CD4-positive, alpha-beta T cell (primary cell): ENCODE results near the gene OR7A5. TPM values are rescaled to one million over a fixed set of nuclear protein-coding genes. Genes with fewer than 3 reads are reported as not detected.

ENCODE experiments used
- ATAC-seq: fragments of 200-7000 bp; cut with Tn5 transposase; one replicate; pipeline ENCODE4 v1.10.0; 2022; ENCODE audit warnings: mild to moderate bottlenecking; ENCODE audit not compliant: poor library complexity
- CTCF ChIA-PET: fragments of 350-600 bp; sonication (Branson Sonifier 250); formaldehyde crosslinking; loops from one replicate; lab custom pipeline; 2021; ENCODE audit warnings: antibody characterized with exemption, inconsistent platforms; lab: Charles Lee
- POLR2A ChIA-PET: fragments of 350-600 bp; sonication (Branson Sonifier 250); formaldehyde crosslinking; loops from one replicate; lab custom pipeline; 2021; ENCODE audit warnings: antibody characterized with exemption, inconsistent platforms; lab: Charles Lee
- DNase-seq, 14 experiments: peaks; one replicate each; pipeline ENCODE4 v3.0.0-alpha.2; 2013 to 2020; ENCODE audit warnings: mixed read lengths in 2 of 14
- H3K27ac ChIP-seq, 2 donors: one replicate each; pipeline versions ENCODE4 v1.5.1 to v1.7.0; 2013; ENCODE audit warnings: low read length in 2 of 2, low read depth in 1 of 2, mild to moderate bottlenecking in 1 of 2
- H3K27me3 ChIP-seq, 2 experiments: 1 replicate in 1 of 2; 2 replicates in 1 of 2; pipeline versions ENCODE4 v1.6.1 to v1.7.0; 2013; ENCODE audit warnings: low read length in 2 of 2, control low read depth in 1 of 2, mild to moderate bottlenecking in 1 of 2, moderate library complexity in 1 of 2; ENCODE audit not compliant: insufficient read depth in 2 of 2, control insufficient read depth in 1 of 2
- H3K36me3 ChIP-seq: one replicate; pipeline ENCODE4 v1.6.1; 2013; ENCODE audit warnings: low read length, control low read depth; ENCODE audit not compliant: insufficient read depth
- H3K4me1 ChIP-seq: one replicate; pipeline ENCODE4 v1.6.1; 2013; ENCODE audit warnings: low read length, control low read depth; ENCODE audit not compliant: insufficient read depth
- H3K4me3 ChIP-seq: one replicate; pipeline ENCODE4 v1.5.1; 2013; ENCODE audit warnings: mild to moderate bottlenecking, low read length, moderate library complexity
- H3K9me3 ChIP-seq, 2 experiments: 1 replicate in 1 of 2; 2 replicates in 1 of 2; pipeline versions ENCODE4 v1.6.1 to v1.7.0; 2013; ENCODE audit warnings: low read length in 2 of 2, mild to moderate bottlenecking in 2 of 2, control low read depth in 1 of 2, moderate library complexity in 1 of 2; ENCODE audit not compliant: control insufficient read depth in 1 of 2, insufficient read depth in 1 of 2
- H3K27ac Mint-ChIP-seq: one replicate; pipeline ENCODE4 v1.8.0; 2020; ENCODE audit warnings: mixed read lengths
- H3K27me3 Mint-ChIP-seq: one replicate; pipeline ENCODE4 v1.8.0; 2021; ENCODE audit warnings: mixed read lengths
- H3K36me3 Mint-ChIP-seq: one replicate; pipeline ENCODE4 v1.8.0; 2021; ENCODE audit warnings: low read depth, mixed read lengths
- H3K4me1 Mint-ChIP-seq: one replicate; pipeline ENCODE4 v1.8.0; 2021; ENCODE audit warnings: low read depth, mixed read lengths
- H3K4me3 Mint-ChIP-seq: one replicate; pipeline ENCODE4 v1.8.0; 2020; ENCODE audit warnings: mild to moderate bottlenecking, mixed read lengths
- H3K9me3 Mint-ChIP-seq: one replicate; pipeline ENCODE4 v1.8.0; 2020; ENCODE audit warnings: mixed read lengths
- intact Hi-C, 2 experiments: fragments of 100-400 bp; cut with DNase I in 1 of 2; cut with micrococcal nuclease in 1 of 2; formaldehyde crosslinking; loops; one replicate each; pipeline versions ENCODE4 v1.15.1 to v1.9.0; 2023 to 2025; cut with DNase I, micrococcal nuclease
- total RNA-seq, 174 experiments: library from RNA in 2 of 174; stranded (reverse) in 2 of 174; gene quantifications; one replicate each; pipeline ENCODE4 v1.2.3 and lab custom pipeline; 2021 to 2026
- TF ChIP-seq, protein P1 (sequence below): fragments of 200-600 bp; IDR thresholded peaks from one replicate; pipeline ENCODE4 v1.8.0; 2022; ENCODE audit warnings: antibody characterized with exemption, mild to moderate bottlenecking

Gene OR7A5
- total RNA-seq, 2 experiments from 2014 or later: not detected

DNA sequence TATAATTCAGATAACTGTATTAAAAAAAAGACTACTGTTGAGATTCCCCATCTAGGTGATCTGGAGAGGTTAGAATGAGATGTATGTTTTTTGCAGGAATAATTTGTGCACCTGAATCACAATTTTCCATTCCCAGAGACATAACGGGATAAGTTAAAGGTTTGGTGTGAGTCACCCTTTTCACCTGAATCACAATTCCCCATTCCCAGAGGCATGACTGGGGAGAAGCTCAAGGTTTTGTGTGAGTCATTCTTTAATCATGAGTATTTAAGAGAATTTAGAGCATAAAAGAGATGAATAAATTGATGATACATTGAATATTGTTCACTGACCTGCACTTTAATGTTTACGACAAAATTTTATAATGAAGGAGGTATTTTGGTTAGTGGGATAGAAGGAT lies 9.0 kb downstream of the OR7A5 start:
- no peaks in the 10 kb centered on the region for H3K4me1 Mint-ChIP-seq

DNA sequence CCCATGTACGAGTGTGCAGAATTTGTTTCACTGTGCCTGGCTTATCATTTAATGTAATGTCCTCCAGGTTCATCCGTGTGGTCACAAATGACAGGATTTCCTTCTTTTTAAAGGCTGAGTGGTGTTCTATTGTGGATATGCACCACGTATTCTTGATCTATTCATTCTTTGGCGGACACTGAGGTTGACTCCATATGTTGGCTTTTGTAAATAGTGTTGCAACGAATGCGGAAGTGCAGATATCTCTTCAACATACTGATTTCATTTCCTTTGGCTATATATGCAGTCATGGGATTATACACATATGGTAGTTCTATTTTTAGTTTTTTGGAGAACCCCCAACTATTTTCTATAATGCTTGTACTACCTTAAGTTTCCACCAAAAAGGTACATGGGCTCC lies 13.0 kb downstream of the OR7A5 start:
- Histone ChIP-seq H3K27ac (no peak overlapping the region), H3K9me3 (peaks cover 0 to 3% of the 10 kb centered on the region in 2 experiments), H3K4me1 (no peaks in the 10 kb centered on the region), H3K4me3 (no peak overlapping the region), H3K36me3 (no peaks in the 10 kb centered on the region), H3K27me3 (peaks cover 7 to 18% of the 10 kb centered on the region in 2 experiments)
- no peaks in the 10 kb centered on the region for H3K4me1 Mint-ChIP-seq
- intact Hi-C loops: no loop called here
- DNase-seq (no peak), ATAC-seq (no peak)
- TF ChIP-seq, protein P1, sequence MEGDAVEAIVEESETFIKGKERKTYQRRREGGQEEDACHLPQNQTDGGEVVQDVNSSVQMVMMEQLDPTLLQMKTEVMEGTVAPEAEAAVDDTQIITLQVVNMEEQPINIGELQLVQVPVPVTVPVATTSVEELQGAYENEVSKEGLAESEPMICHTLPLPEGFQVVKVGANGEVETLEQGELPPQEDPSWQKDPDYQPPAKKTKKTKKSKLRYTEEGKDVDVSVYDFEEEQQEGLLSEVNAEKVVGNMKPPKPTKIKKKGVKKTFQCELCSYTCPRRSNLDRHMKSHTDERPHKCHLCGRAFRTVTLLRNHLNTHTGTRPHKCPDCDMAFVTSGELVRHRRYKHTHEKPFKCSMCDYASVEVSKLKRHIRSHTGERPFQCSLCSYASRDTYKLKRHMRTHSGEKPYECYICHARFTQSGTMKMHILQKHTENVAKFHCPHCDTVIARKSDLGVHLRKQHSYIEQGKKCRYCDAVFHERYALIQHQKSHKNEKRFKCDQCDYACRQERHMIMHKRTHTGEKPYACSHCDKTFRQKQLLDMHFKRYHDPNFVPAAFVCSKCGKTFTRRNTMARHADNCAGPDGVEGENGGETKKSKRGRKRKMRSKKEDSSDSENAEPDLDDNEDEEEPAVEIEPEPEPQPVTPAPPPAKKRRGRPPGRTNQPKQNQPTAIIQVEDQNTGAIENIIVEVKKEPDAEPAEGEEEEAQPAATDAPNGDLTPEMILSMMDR: no peak
- no peak overlapping the region for H3K27ac Mint-ChIP-seq
- peaks cover 55% of the 10 kb centered on the region for H3K27me3 Mint-ChIP-seq
- no peaks in the 10 kb centered on the region for H3K9me3 Mint-ChIP-seq
- H3K36me3 Mint-ChIP-seq: no peaks in the 10 kb centered on the region
- H3K4me3 Mint-ChIP-seq: no peak overlapping the region
- CTCF ChIA-PET: no interaction called here
- POLR2A ChIA-PET: no interaction called here

More for the DNA sequence above, 9.0 kb downstream of the OR7A5 start:
- Mint-ChIP-seq H3K4me3 (no peak overlapping the region), H3K9me3 (no peaks in the 10 kb centered on the region), H3K36me3 (no peaks in the 10 kb centered on the region), H3K27me3 (peaks cover 63% of the 10 kb centered on the region), H3K27ac (no peak overlapping the region)
- Histone ChIP-seq H3K4me1 (no peaks in the 10 kb centered on the region), H3K4me3 (no peak overlapping the region), H3K36me3 (no peaks in the 10 kb centered on the region), H3K9me3 (peaks cover 0 to 3% of the 10 kb centered on the region in 2 experiments), H3K27me3 (peaks cover 7 to 18% of the 10 kb centered on the region in 2 experiments), H3K27ac (no peak overlapping the region)
- TF ChIP-seq, protein P1: no peak
- intact Hi-C loops: no loop called here
- no peak for DNase-seq
- POLR2A ChIA-PET: no interaction called here
- no peak for ATAC-seq
- CTCF ChIA-PET: no interaction called here

- Mint-ChIP-seq H3K9me3 (no peaks in the 10 kb centered on the region), H3K27me3 (peaks cover 22% of the 10 kb centered on the region), H3K4me1 (no peaks in the 10 kb centered on the region), H3K27ac (no peak overlapping the region), H3K4me3 (no peak overlapping the region), H3K36me3 (no peaks in the 10 kb centered on the region)
- DNase-seq (no peak), ATAC-seq (no peak)
- Histone ChIP-seq H3K36me3 (no peaks in the 10 kb centered on the region), H3K27ac (no peak overlapping the region), H3K27me3 (no peaks in the 10 kb centered on the region), H3K9me3 (no peaks in the 10 kb centered on the region), H3K4me1 (no peaks in the 10 kb centered on the region), H3K4me3 (no peak overlapping the region)
- TF ChIP-seq, protein P1: no peak
- POLR2A ChIA-PET: no interaction called here
- CTCF ChIA-PET: no interaction called here
- intact Hi-C loops: no loop called here
Observed at GRCh38 chr19:14818588-14818987, 16.4 kb downstream of the OR7A5 start.
